Uterus (tissue), 4 donors: ENCODE results near the gene GRWD1. TPM values are rescaled to one million over a fixed set of nuclear protein-coding genes. Genes with fewer than 3 reads are reported as not detected.
A peak's percentile ranks its signal among the peaks of the same experiment; 100 is the strongest.

Experiments
- DNase-seq, 2 donors: peaks; one replicate each; pipeline ENCODE4 v3.0.0-alpha.2; 2019 to 2020
- H3K27ac ChIP-seq, 2 donors: fragments of 200-600 bp; sonication (generic); 1 replicate in 1 of 2; 2 replicates in 1 of 2; pipeline ENCODE4 v1.5.1; 2016 to 2018
- H3K27me3 ChIP-seq, 2 donors: fragments of 200-600 bp; sonication (generic); one replicate each; pipeline ENCODE4 v1.5.1; 2018 to 2019; ENCODE audit warnings: control low read depth in 1 of 2
- H3K36me3 ChIP-seq, 2 donors: fragments of 200-600 bp; sonication (generic); one replicate each; pipeline ENCODE4 v1.5.1; 2019; ENCODE audit warnings: control low read depth in 1 of 2
- H3K4me1 ChIP-seq, 2 donors: fragments of 200-600 bp; sonication (generic); one replicate each; pipeline ENCODE4 v1.5.1; 2018 to 2019; ENCODE audit warnings: control low read depth in 1 of 2
- H3K4me3 ChIP-seq, 2 donors: fragments of 200-600 bp; sonication (generic); 1 replicate in 1 of 2; 2 replicates in 1 of 2; pipeline ENCODE4 v1.5.1; 2018 to 2019; ENCODE audit warnings: mild to moderate bottlenecking in 1 of 2
- H3K9me3 ChIP-seq, 2 donors: fragments of 200-600 bp; sonication (generic); one replicate each; pipeline ENCODE4 v1.5.1; 2019; ENCODE audit warnings: control low read depth in 1 of 2
- CTCF ChIP-seq, 4 experiments: fragments of 200-600 bp in 2 of 4; fragments of 450-650 bp in 2 of 4; sonication (generic) in 2 of 4; IDR thresholded peaks; one replicate each; pipeline ENCODE4 v1.5.1; 2016 to 2019; ENCODE audit warnings: antibody characterized with exemption in 4 of 4, mild to moderate bottlenecking in 2 of 4, moderate library complexity in 1 of 4
- POLR2A ChIP-seq, 2 donors: fragments of 450-650 bp; IDR thresholded peaks; one replicate each; pipeline ENCODE4 v1.6.1; 2016; ENCODE audit warnings: antibody characterized with exemption in 2 of 2, mild to moderate bottlenecking in 1 of 2, moderate library complexity in 1 of 2
- intact Hi-C: fragments of 100-400 bp; cut with DNase I; formaldehyde crosslinking; loops from one replicate; pipeline ENCODE4 v1.15.1; 2023; ENCODE audit warnings: low total_unique reads
- total RNA-seq, 4 donors: library from RNA; depleted of rRNA in 3 of 4; stranded (reverse); fragments of >200 nt in 3 of 4; gene quantifications; one replicate each; pipeline versions ENCODE4 v1.1.0 to v1.2.4, GENCODE V29; 2014 to 2023
- donor health status: DM: yes; HTN: yes; CAD: no.

GRWD1 gene
- total RNA-seq, 4 donors from 2014 or later, result 7.7 to 33.8 (median 21.3) TPM

GRCh38 chr19:48489608-48490216 lies 43.9 kb downstream of the GRWD1 start:
- Histone ChIP-seq H3K36me3 (no peaks in the 10 kb centered on the region), H3K4me3 (no peak overlapping the region), H3K4me1 (peaks cover 0 to 7% of the 10 kb centered on the region in 2 donors), H3K9me3 (no peaks in the 10 kb centered on the region), H3K27me3 (no peaks in the 10 kb centered on the region), H3K27ac (no peak overlapping the region)
- peak; percentile 64 to 74 for DNase-seq
- TF ChIP-seq CTCF (IDR thresholded peaks at IDR 0.05), result peak; percentile 86 to 92 (median 91)
- TF ChIP-seq POLR2A (IDR thresholded peaks at IDR 0.05), result no peak
- intact Hi-C loops, result loop anchor here (10.0 kb wide), 2 partner anchors 95 to 125 kb away; partner anchors contain the start of genes FAM83E, RPL18 and SPHK2

- Histone ChIP-seq H3K4me1 (peaks cover 0 to 7% of the 10 kb centered on the region in 2 donors), H3K27ac (no peak overlapping the region), H3K27me3 (no peaks in the 10 kb centered on the region), H3K36me3 (no peaks in the 10 kb centered on the region), H3K4me3 (peak overlapping the region in 1 of 2 donors; percentile 6), H3K9me3 (no peaks in the 10 kb centered on the region)
- TF ChIP-seq CTCF (IDR thresholded peaks at IDR 0.05), result no peak
- no peak for TF ChIP-seq POLR2A (IDR thresholded peaks at IDR 0.05)
- peak in 1 of 2 donors; percentile 54 for DNase-seq
- intact Hi-C loops, result loop anchor here (10.0 kb wide), 2 partner anchors 94 to 124 kb away; partner anchors contain the start of genes FAM83E, RPL18 and SPHK2
Measured at GRCh38 chr19:48490981-48491792, 45.4 kb downstream of the GRWD1 start.

GRCh38 chr19:48491793-48492123 lies 46.0 kb downstream of the GRWD1 start:
- intact Hi-C loops, result loop anchor here (10.0 kb wide), 2 partner anchors 93 to 123 kb away; partner anchors contain the start of genes FAM83E, RPL18 and SPHK2
- Histone ChIP-seq H3K36me3 (no peaks in the 10 kb centered on the region), H3K27ac (no peak overlapping the region), H3K4me1 (peaks cover 0 to 7% of the 10 kb centered on the region in 2 donors), H3K27me3 (no peaks in the 10 kb centered on the region), H3K9me3 (no peaks in the 10 kb centered on the region), H3K4me3 (no peak overlapping the region)
- no peak for DNase-seq
- no peak for TF ChIP-seq CTCF (IDR thresholded peaks at IDR 0.05)
- no peak for TF ChIP-seq POLR2A (IDR thresholded peaks at IDR 0.05)

GRCh38 chr19:48492925-48493717 lies 47.3 kb downstream of the GRWD1 start:
- no peaks in the 10 kb centered on the region for H3K36me3 ChIP-seq
- H3K4me3 ChIP-seq, result peak overlapping the region; percentile 41
- intact Hi-C loops, result loop anchor here (10.0 kb wide), 2 partner anchors 92 to 122 kb away; partner anchors contain the start of genes FAM83E, RPL18 and SPHK2
- H3K27ac ChIP-seq, result peak overlapping the region; percentile 71 to 79
- no peaks in the 10 kb centered on the region for H3K9me3 ChIP-seq
- H3K4me1 ChIP-seq, result peaks cover 0 to 7% of the 10 kb centered on the region in 2 donors
- peak; percentile 91 to 97 for DNase-seq
- no peaks in the 10 kb centered on the region for H3K27me3 ChIP-seq
- TF ChIP-seq POLR2A (IDR thresholded peaks at IDR 0.05) (peak; percentile 57 to 78), CTCF (IDR thresholded peaks at IDR 0.05) (peak in 1 of 4 experiments; percentile 13)
